Liver (tissue), 3 donors: ENCODE results near the gene SEMA6D.

Experiments used
- CTCF ChIP-seq: fragments of 150-350 bp; IDR thresholded peaks from 2 replicates; pipeline ENCODE4 v1.5.1; 2017; ENCODE audit warnings: improper control_type of control experiment, low read depth, low read length; ENCODE audit not compliant: missing input control
- HNF4G ChIP-seq: IDR thresholded peaks from 2 replicates; pipeline ENCODE4 v1.6.1; 2016; ENCODE audit warnings: antibody characterized with exemption
- MAX ChIP-seq: IDR thresholded peaks from 2 replicates; pipeline ENCODE4 v1.6.1; 2016; ENCODE audit warnings: antibody characterized with exemption
- TAF1 ChIP-seq: conservative IDR thresholded peaks from 2 replicates; pipeline ENCODE4 v1.6.1; 2016; ENCODE audit warnings: antibody characterized with exemption, mild to moderate bottlenecking
- donor health status: healthy.
- donor health status: healthy.

DNA sequence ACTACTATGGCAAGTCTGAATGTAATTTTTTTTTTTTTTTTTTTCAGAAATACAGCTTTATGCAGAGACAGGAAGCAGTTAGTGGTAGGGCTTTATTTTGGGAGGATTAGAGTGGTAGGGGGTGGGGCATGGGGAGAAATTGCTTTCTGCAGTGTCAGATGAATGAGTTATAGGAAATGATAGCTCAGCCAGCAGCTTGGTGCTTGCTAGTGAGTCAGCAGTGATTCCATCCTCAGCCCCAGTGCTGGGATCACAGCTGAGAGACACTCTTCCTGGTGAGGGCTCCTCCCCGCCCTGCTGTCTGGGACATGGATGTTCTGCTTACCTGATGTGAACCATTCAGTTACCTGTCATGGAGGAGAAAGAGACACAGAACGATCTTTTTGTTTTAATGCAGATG is 39.6 kb downstream of the SEMA6D start:
- no peak for TF ChIP-seq HNF4G
- TF ChIP-seq TAF1, result no peak
- no peak for TF ChIP-seq CTCF
- no peak for TF ChIP-seq MAX
